ENCODE results near the gene ADA.

The ADA gene

DNA sequence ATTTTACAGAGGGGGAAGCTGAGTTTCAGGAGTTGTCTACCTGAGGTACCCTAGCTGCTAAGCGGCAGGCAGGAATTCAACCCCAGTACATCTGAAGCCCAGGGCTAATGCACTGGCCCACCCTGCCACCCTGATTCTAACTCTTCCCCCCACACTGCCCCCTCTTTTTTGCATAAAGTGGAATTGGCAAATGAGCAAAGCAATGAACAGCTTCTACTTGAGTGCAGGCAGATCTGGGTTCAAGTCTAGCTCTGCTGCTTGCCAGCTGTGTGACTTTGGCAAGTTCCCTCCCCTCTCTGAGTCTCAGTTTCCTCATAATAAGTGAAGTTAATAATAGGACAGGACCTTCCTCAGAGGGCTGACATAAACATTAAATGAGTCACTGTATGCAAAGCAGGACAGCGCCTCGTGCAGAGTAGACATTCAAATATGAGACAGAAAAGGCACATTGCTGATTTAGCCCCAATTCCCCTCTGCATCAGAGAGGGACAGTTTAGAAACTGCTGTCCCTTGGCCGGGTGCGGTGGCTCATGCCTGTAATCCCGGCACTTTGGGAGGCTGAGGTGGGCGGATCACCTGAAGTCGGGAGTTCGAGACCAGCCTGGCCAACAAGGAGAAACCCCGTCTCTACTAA is 4.7 kb downstream of the ADA start:
- in situ Hi-C loops (cut with MboI; ENCODE audit: low sequenced_read_pairs), result no loop called here

DNA sequence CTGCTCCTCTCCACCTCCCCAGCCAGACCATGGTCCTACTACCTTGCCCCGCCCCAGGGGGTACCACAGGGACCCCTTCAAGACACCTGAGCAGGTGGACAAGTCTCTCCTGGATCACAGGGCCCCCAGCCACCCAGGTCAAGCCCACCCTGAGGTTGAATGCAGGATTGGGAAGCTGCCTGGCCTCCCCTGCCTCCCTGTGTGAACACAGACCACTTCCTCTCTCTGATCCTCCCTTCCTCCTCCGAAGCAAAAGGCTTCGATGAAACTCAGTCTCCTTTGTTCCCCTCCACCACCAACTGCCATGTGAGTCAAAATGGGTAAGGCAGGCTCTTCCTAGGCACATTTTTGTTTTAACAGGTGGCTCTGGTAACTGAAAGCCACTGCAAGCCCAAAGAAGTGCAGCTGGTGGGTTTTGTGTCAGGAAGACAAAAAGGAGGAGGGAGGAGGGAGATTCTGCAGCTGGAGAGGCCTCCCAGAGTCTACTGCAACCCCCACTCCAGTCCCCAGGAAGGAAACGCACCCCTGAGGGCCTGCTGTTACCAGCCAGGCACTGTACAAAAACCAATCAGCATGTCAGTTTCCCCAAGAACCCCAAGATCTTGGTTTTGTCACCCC is 5.4 kb downstream of the ADA start:
- in situ Hi-C loops (cut with MboI; ENCODE audit: low sequenced_read_pairs), result no loop called here

- in situ Hi-C loops (cut with MboI; ENCODE audit: low sequenced_read_pairs), result no loop called here
Observed at GRCh38 chr20:44644667-44645131, 6.8 kb downstream of the ADA start.

GRCh38 chr20:44644230-44644617 is 7.3 kb downstream of the ADA start:
- in situ Hi-C loops (cut with MboI; ENCODE audit: low sequenced_read_pairs), result no loop called here

DNA sequence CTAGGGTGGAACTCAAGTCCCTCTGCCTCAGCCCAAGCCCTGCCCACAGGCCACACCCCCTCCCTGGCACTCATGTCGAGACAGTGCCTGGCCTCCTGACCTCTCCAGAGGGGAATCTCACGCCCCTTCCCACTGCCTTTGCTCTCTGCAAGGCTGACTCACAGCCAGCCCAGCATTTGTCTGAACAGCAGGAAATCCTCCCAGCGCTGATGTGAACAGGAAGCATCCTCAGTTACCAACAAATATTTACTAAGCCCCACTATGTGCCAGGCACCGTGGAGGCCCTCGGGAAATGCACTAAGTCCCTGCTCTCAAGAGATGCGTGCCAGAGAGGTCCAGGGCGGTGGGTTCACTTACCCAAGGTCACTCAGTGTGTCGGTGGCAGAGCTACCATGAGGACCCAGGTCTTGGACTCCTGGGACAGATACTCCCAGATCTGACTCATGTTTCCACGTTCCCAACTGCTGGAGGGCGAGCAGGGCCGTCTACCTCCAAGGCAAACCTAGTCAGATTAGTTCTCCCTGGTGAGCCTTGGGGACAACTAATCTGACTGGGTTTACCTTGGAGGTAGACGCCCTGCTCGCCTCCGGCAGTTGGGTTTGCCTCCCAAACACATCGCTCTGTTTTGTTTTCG is 7.8 kb downstream of the ADA start:
- in situ Hi-C loops (cut with MboI; ENCODE audit: low sequenced_read_pairs), result no loop called here

DNA sequence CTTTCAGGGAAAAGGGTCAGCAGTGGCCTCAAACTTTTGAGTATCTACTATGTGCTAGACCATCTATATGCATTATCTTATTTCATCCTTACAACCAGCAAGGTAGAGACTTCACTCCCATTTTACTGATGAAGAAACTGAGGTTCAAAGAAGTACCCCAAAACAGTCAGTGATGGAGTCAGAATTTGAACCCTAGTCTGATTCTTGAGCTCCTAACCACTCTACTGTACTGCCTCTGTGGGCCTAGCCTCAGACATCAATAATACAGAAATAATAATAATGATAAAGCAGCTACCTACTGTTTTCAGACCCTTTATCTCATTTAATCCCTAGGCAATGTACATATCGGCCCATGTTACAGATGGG is 8.4 kb downstream of the ADA start:
- in situ Hi-C loops (cut with MboI; ENCODE audit: low sequenced_read_pairs), result no loop called here

DNA sequence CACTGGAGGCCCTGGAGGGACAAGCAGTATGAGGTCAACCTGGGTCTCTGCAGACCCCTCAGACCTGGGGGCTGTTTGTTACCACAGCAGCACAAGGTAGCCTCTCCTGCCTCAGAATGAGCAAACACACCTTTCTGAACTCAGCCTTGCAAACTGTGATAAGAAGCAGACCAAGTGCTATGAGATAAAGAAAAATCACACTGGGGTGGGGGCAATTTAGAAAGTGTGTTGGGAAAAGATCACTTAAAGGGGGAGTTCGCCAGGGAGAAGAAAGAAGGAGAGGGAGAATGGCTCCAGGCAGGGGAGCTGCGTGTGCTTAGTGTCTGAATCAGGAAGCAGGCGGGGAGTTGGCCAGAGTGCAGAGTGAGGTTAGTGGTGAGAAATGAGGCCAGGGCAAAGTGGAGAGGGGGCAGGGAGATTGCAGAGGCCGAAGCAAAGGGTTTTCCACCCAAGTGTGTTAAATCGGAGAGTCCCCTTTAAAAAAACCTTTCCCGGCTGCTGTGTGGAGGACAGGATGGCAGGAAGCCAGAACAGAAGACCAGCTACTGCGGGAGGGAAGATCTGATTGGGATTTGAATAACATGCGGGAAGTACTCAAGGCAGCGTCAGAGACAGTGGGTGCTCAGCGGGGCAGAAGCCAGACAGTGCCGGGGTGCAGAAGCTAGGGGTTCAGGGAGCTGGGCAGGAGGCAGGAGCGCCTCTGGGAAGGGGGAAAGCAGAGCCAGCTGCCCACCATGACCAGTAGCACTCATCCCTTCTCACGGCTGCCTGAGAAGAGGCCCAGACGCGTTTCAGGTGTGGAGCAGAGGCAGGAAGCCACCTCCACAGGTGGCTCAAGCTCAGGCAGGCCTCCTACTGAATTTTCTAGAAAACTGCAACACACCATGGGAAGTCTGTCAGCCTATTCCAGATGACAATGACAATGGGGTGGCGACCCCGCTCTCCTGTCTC is 9.0 kb downstream of the ADA start:
- in situ Hi-C loops (cut with MboI; ENCODE audit: low sequenced_read_pairs), result no loop called here

GRCh38 chr20:44641325-44641724 is 10.2 kb downstream of the ADA start:
- in situ Hi-C loops (cut with MboI; ENCODE audit: low sequenced_read_pairs), result no loop called here

DNA sequence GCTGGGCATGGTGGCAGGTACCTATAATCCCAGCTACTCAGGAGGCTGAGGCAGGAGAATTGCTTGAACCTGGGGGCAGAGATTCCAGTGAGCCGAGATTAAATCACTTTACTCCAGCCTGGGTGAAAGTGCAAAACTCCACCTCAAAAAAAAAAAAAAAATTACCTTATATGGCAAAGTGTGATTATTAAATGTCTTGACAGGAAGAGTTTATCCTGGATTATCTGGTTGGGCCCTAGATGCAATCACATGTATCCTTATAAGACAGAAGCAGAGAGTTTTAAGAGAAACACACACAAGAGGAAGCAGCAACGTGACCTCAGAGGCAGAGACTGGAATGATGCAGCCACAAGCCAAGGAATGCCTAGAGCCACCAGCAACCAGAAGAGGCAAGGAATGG is 11.0 kb downstream of the ADA start:
- in situ Hi-C loops (cut with MboI; ENCODE audit: low sequenced_read_pairs), result no loop called here

DNA sequence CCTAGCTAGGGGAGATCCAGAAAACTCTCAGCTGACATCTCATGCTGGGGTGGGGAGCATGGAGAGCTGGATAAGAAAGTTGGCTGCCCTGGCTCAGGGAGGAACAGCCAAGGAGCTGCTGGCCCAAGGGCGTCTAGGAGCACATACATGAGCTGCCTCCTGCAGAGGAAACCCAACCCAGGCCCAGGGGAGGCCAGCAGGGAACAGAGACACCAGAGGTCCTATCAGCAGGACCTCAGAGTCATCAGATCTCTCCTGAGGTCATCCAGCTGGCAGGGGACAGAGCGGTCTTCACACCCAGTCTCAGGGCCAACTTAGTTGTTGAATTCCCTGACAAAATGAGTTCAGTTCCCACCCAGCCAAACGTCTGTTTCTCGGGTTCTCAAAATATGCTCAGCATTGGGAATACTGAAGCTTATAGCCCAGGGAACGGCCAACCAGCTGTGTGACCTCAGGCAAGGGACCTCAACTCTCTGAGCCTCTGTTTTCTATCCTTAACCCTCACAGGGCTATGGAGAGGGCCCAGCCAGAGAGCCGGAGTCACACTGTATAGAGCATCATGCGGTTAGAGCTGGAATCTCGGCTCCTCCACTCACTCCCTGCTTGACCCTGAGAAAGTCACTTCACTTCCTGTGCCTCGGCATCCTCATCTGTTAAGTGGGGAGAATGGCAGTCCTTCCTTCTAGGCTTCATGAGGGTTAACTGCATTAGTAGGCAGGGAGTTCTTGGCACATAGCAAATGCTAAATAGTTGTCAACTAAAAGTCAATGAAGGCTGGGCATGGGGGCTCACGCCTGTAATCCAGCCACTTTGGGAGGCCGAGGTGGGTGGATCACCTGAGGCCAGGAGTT is 13.8 kb downstream of the ADA start:
- in situ Hi-C loops (cut with MboI; ENCODE audit: low sequenced_read_pairs), result no loop called here

DNA sequence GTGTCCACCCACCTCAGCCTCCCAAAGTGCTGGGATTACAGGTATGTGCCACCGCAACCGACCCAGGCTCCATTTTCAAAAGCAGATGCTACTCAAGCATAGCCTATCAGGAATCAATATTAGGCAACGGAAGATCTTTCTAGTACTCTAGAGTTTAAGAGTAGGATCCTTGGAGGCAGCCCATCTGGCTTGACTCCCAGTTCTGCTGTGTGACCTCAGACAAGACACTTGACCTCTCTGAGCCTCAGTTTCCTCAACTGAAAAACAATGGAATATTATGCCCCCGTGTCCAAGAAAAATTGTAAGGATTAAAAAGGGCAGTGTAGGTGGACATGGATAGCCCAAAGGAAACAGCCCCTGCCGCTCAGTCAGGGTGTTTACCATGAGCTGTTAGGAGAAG is 14.5 kb downstream of the ADA start:
- in situ Hi-C loops (cut with MboI; ENCODE audit: low sequenced_read_pairs), result no loop called here

DNA sequence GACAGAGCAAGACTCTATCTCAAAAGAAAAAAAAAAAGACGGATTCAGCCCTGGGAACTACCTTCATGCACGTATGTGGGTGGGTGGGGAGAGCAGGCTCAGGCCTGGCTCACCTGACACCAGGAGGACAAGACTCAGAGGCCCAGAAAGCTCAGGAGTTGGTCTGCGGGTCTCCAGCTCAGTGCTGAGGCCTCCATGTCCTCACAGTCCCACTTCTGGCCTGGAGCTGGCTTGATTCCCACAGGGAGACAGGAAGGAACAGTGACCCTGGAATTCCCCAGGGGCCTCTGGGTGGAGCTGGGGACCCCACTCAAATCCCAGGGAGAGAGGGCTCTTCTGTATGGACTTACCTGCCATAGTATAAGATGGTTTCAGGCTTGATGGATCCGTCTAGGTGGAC is 15.6 kb downstream of the ADA start:
- in situ Hi-C loops (cut with MboI; ENCODE audit: low sequenced_read_pairs), result no loop called here

DNA sequence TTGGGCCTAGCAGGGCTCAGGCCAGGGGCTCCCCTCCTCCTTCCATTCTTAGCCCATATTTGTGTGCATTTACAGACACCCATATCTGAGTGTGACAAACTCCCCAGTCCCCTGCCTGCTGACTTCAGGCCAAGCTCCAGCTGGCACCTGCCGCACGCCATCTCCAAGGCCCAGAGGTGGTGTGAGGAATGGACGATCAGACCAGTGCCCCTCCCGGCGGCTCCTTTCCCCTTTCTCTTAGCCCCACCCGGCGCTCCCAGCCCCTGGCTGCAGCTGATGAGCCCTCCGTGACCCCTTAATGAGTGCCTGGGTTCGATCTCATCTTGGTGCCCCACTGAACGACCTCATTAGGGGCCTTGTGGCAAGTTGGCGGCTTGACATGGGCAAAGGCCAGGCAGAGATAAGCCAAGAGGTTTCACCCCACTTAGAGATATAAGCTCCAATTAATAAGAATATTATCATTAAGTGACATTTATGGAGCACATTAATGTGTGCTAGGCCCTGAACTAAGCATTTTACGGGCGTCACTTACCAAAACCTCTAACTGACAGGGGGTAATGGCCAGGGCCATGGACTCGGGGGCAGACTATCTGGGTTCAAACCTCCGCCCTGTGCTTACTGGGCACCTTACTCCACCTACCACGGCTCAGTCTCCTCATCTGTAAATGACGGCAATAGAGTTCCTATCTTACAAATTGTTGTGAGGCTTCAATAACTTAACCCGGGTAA is 17.5 kb downstream of the ADA start:
- in situ Hi-C loops (cut with MboI; ENCODE audit: low sequenced_read_pairs), result no loop called here

GRCh38 chr20:44633187-44633810 is 18.2 kb downstream of the ADA start:
- in situ Hi-C loops (cut with MboI; ENCODE audit: low sequenced_read_pairs), result no loop called here

- in situ Hi-C loops (cut with MboI; ENCODE audit: low sequenced_read_pairs), result no loop called here
Observed at GRCh38 chr20:44632103-44632752, 19.3 kb downstream of the ADA start.

GRCh38 chr20:44630297-44630696 is 21.2 kb downstream of the ADA start:
- in situ Hi-C loops (cut with MboI; ENCODE audit: low sequenced_read_pairs), result no loop called here

DNA sequence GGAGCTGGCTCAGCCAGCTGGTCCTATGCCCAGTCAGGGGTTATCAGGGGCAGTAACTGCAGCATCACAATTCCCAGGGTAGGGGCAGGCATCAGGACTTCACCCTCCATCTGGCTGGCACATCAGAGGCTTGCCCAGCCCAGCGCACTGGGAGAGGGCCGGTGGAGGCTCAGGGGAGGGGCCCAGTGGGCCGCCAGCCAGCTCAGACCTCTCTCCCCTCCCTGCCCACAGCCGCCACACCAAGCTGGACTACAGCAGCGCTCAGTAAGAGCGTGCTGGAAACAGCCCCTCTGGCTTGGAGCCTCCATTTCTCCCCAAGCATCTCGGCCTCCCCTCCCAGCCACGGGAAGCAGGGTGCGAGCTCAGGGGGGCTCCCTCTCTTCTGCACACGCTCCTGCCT is 22.0 kb downstream of the ADA start:
- in situ Hi-C loops (cut with MboI; ENCODE audit: low sequenced_read_pairs), result no loop called here

DNA sequence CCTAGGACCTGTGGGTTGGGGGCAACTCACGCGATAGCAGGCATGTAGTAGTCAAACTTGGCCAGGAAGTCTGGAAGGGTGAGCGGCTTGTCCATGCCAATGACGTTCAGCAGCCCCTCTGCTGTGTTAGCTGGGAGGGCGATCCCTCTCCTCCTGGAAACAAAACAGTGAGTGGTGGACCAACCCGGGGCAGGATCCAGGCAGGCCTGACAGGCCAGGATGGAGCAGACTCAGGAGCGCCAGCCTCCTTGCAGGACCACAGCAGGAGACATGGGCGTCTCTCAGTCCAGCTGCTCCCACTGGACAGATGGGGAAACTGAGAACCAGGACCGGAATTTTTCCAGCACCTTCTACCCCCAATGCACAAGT is 22.5 kb downstream of the ADA start:
- in situ Hi-C loops (cut with MboI; ENCODE audit: low sequenced_read_pairs), result no loop called here
